ENCODE measurements around the gene SLC39A11. TPM values are rescaled to one million over a fixed set of nuclear protein-coding genes. Genes with fewer than 3 reads are reported as not detected.
A peak's percentile ranks its signal among the peaks of the same experiment; 100 is the strongest.

The SLC39A11 gene
- total and polyA plus RNA-seq, 2 of the 13 experiments (the other 11 are each of a cell fraction or from before 2014, with no cell fraction given), result 17.2 to 31.5 TPM

GRCh38 chr17:72683506-72684404 lies 408.7 kb downstream of the SLC39A11 start (continued):
- TF ChIP-seq ZNF792 (CRISPR knock-in tag; IDR thresholded peaks at IDR 0.05), result peak; percentile 77; the same call in 1 of the 2 replicates
- TF ChIP-seq SUZ12 (IDR thresholded peaks at IDR 0.05; ENCODE audit: low read depth, low read length), result no peak
- TF ChIP-seq MYPOP (CRISPR knock-in tag; IDR thresholded peaks at IDR 0.05), result peak; percentile 76; the same call in 1 of the 2 replicates
- TF ChIP-seq ZNF576 (CRISPR knock-in tag; IDR thresholded peaks at IDR 0.05), result no peak
- TF ChIP-seq RCOR2 (CRISPR knock-in tag; IDR thresholded peaks at IDR 0.05), result peak; percentile 82
- TF ChIP-seq HOMEZ (CRISPR knock-in tag; IDR thresholded peaks at IDR 0.05; ENCODE audit: low read depth), result peak; percentile 69
- TF ChIP-seq ZNF549 (CRISPR knock-in tag; IDR thresholded peaks at IDR 0.05), result no peak
- TF ChIP-seq PITX1 (CRISPR knock-in tag; IDR thresholded peaks at IDR 0.05), result peak; percentile 72
- TF ChIP-seq POGK (CRISPR knock-in tag; conservative IDR thresholded peaks at IDR 0.05), result peak; percentile 83
- no peak for TF ChIP-seq ZNF282 (IDR thresholded peaks at IDR 0.05; ENCODE audit: partially characterized antibody)
- peak; percentile 94 for TF ChIP-seq ZNF772 (CRISPR knock-in tag; IDR thresholded peaks at IDR 0.05)
- TF ChIP-seq ZSCAN21 (CRISPR knock-in tag; IDR thresholded peaks at IDR 0.05; ENCODE audit: borderline replicate concordance), result no peak; the same call in 1 of the 2 replicates
- no peak for TF ChIP-seq PRDM15 (CRISPR knock-in tag; IDR thresholded peaks at IDR 0.05)
- 0 out of 2 replicates have a peak, but pooled peaks have one; percentile 2 for TF ChIP-seq NFYB (CRISPR knock-in tag; IDR thresholded peaks at IDR 0.05)
- 0 out of 2 replicates have a peak, but pooled peaks have one; percentile 62 for TF ChIP-seq BRD4 (CRISPR knock-in tag; IDR thresholded peaks at IDR 0.05)
- TF ChIP-seq ZNF75D (CRISPR knock-in tag; IDR thresholded peaks at IDR 0.05; ENCODE audit: borderline replicate concordance), result peak; percentile 70; the same call in 1 of the 2 replicates
- TF ChIP-seq ZBTB7A (CRISPR knock-in tag; IDR thresholded peaks at IDR 0.05), result no peak
- TF ChIP-seq NAIF1 (CRISPR knock-in tag; IDR thresholded peaks at IDR 0.05; ENCODE audit: borderline replicate concordance), result 0 out of 2 replicates have a peak, but pooled peaks have one; percentile 49
- TF ChIP-seq ZNF510 (CRISPR knock-in tag; IDR thresholded peaks at IDR 0.05; ENCODE audit: low read depth), result peak; percentile 77; the same call in 1 of the 2 replicates
- no peak; the same call in 1 of the 2 replicates for TF ChIP-seq ATF1 (CRISPR knock-in tag; IDR thresholded peaks at IDR 0.05)
- TF ChIP-seq ZNF777 (CRISPR knock-in tag; IDR thresholded peaks at IDR 0.05), result 0 out of 2 replicates have a peak, but pooled peaks have one; percentile 37

Measured in HepG2 (cell line).